A549 treated with CpdA at 1 μM for 4 hours (cell line): ENCODE measurements around the gene MDFIC. TPM values are rescaled to one million over a fixed set of nuclear protein-coding genes. Genes with fewer than 3 reads are reported as not detected.

ENCODE experiments used
- total RNA-seq: library from RNA; stranded (reverse); fragments of 200-300 nt; extraction: Qiagen RNA extraction; gene quantifications from 5 replicates; pipeline ENCODE4 v1.2.3, GENCODE V29; 2022; ENCODE audit warnings: low read depth

Gene MDFIC, protein sequence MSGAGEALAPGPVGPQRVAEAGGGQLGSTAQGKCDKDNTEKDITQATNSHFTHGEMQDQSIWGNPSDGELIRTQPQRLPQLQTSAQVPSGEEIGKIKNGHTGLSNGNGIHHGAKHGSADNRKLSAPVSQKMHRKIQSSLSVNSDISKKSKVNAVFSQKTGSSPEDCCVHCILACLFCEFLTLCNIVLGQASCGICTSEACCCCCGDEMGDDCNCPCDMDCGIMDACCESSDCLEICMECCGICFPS
- total RNA-seq, result 18.2 to 26.9 TPM (median 24.0 TPM) in 5 replicates

DNA sequence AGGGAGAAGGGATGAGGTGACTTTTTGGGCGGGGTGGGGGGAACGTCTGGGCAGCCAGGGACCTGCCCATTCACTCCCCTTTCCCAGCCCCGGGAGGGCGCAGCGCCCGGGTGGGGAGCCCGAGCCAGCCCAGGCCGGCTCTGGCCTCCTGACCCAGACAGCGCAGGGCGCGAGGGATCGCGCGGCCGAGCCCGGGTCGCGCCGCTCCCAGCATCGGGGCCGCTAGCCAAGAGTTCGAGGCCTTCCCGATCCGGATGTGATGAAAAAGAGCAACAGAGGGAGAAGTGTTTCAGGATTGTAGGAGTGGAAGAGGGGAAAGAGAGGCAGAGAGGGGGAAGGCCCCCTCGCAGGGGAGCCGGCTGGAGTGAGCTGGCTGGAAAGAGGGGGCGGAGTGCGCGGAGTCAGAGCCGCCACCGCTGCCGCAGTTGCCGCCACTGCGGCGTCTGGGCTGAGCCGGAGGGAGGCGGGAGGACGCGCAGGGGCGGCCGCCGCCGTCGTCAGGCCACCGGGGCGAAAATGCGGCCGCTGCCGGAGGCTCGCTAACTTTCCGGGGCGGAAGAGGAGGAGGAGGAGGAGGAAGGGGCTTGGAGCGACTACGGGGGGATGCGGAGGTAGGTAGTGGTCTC lies at the start of gene MDFIC:
TSS of gene MDFIC (plus strand) at position 69 of the 626 bp plus-strand sequence. CDS start 940 bp downstream, outside the sequence.

